HepG2 (cell line): Measurements from ENCODE around the gene SEC61A2. TPM values are rescaled to one million over a fixed set of nuclear protein-coding genes. Genes with fewer than 3 reads are reported as not detected.

Experiments
- DMAP1 ChIP-seq: IDR thresholded peaks from 2 replicates; pipeline ENCODE4 v1.6.1; 2016
- DR1 ChIP-seq: sonication (generic); formaldehyde crosslinking; IDR thresholded peaks from 2 replicates; pipeline ENCODE4 v1.8.0; 2021; ENCODE audit warnings: mild to moderate bottlenecking, missing genetic modification reagents, inconsistent platforms
- FOXM1 ChIP-seq: sonication (generic); formaldehyde crosslinking; IDR thresholded peaks from 2 replicates; pipeline ENCODE4 v1.5.0; 2020; ENCODE audit warnings: missing genetic modification reagents
- GPBP1L1 ChIP-seq: sonication (generic); formaldehyde crosslinking; IDR thresholded peaks from 2 replicates; pipeline ENCODE4 v1.5.0; 2020; ENCODE audit warnings: mild to moderate bottlenecking, missing genetic modification reagents
- MBD4 ChIP-seq: IDR thresholded peaks from 2 replicates; pipeline ENCODE4 v1.6.1; 2012; ENCODE audit warnings: low read length, inconsistent platforms, borderline replicate concordance
- NFIC ChIP-seq: IDR thresholded peaks from 2 replicates; pipeline ENCODE4 v1.6.1; 2012; ENCODE audit warnings: mild to moderate bottlenecking, low read length, inconsistent platforms
- NR2F1 ChIP-seq, 2 experiments: fragments of 450-650 bp in 1 of 2; formaldehyde crosslinking in 1 of 2; IDR thresholded peaks; 2 replicates each; pipeline versions ENCODE4 v1.5.0 to v1.6.1; 2016 to 2020; ENCODE audit warnings: mild to moderate bottlenecking in 1 of 2, missing compliant biosample characterization in 1 of 2, missing genetic modification reagents in 1 of 2, moderate library complexity in 1 of 2
- NR2F2 ChIP-seq: IDR thresholded peaks from 2 replicates; pipeline ENCODE4 v1.6.1; 2012; ENCODE audit warnings: low read depth, inconsistent platforms, borderline replicate concordance
- SAP130 ChIP-seq: IDR thresholded peaks from 2 replicates; pipeline ENCODE4 v1.6.1; 2016; ENCODE audit warnings: low read depth
- SIN3A ChIP-seq: IDR thresholded peaks from 2 replicates; pipeline ENCODE4 v1.6.1; 2011; ENCODE audit warnings: low read depth, mild to moderate bottlenecking, control low read depth, low read length, borderline replicate concordance
- ZBTB38 ChIP-seq: sonication (generic); formaldehyde crosslinking; IDR thresholded peaks from 2 replicates; pipeline ENCODE4 v1.5.1; 2020; ENCODE audit warnings: mild to moderate bottlenecking, missing genetic modification reagents
- ZBTB8A ChIP-seq: sonication (generic); formaldehyde crosslinking; IDR thresholded peaks from 2 replicates; pipeline ENCODE4 v1.4.0; 2020; ENCODE audit warnings: mild to moderate bottlenecking, low read depth, missing genetic modification reagents, borderline replicate concordance
- ZNF142 ChIP-seq: sonication (generic); formaldehyde crosslinking; IDR thresholded peaks from 2 replicates; pipeline ENCODE4 v1.4.0; 2020; ENCODE audit warnings: missing genetic modification reagents
- ZNF253 ChIP-seq: sonication (generic); formaldehyde crosslinking; IDR thresholded peaks from 2 replicates; pipeline ENCODE4 v1.8.0; 2022; ENCODE audit warnings: mild to moderate bottlenecking, missing genetic modification reagents, borderline replicate concordance
- ZNF274 ChIP-seq: sonication (generic); formaldehyde crosslinking; IDR thresholded peaks from 2 replicates; pipeline ENCODE4 v1.5.1; 2020; ENCODE audit warnings: mild to moderate bottlenecking, missing genetic modification reagents
- ZNF326 ChIP-seq: sonication (generic); formaldehyde crosslinking; IDR thresholded peaks from 2 replicates; pipeline ENCODE4 v1.4.0; 2020; ENCODE audit warnings: missing genetic modification reagents, borderline replicate concordance
- ZNF567 ChIP-seq: sonication (generic); formaldehyde crosslinking; IDR thresholded peaks from 2 replicates; pipeline ENCODE4 v1.8.1; 2023; ENCODE audit warnings: mild to moderate bottlenecking, missing genetic modification reagents, borderline replicate concordance
- ZNF672 ChIP-seq: sonication (generic); formaldehyde crosslinking; IDR thresholded peaks from 2 replicates; pipeline ENCODE4 v1.8.1; 2022; ENCODE audit warnings: missing genetic modification reagents
- polyA plus RNA-seq, 8 experiments: library from polyadenylated mRNA; depleted of rRNA in 3 of 8; stranded (reverse) in 7 of 8; unstranded in 1 of 8; fragments of >200 nt; fragmentation: Illumina TruSeq in 4 of 8; extraction: Trizol in 4 of 8; gene quantifications; 2 replicates each; pipeline versions ENCODE4 v1.2.1 to v1.2.3, GENCODE V29; 2011 to 2016; ENCODE audit warnings: low read depth in 4 of 8, missing spikeins in 1 of 8, mixed read lengths in 1 of 8; ENCODE audit not compliant: insufficient read depth in 1 of 8
- total RNA-seq, 5 experiments: library from RNA; depleted of rRNA; stranded (reverse); fragments of >200 nt; fragmentation: Illumina TruSeq; extraction: Trizol; gene quantifications; 2 replicates each; pipeline ENCODE4 v1.2.3, GENCODE V29; 2016; ENCODE audit warnings: low read depth in 1 of 5
- TF ChIP-seq, protein P1 (sequence below): sonication (generic); formaldehyde crosslinking; IDR thresholded peaks from 2 replicates; pipeline ENCODE4 v1.4.0; 2020; ENCODE audit warnings: missing genetic modification reagents
- TF ChIP-seq, protein P2 (sequence below): sonication (generic); formaldehyde crosslinking; IDR thresholded peaks from 2 replicates; pipeline ENCODE4 v1.9.0; 2021; ENCODE audit warnings: missing genetic modification reagents, borderline replicate concordance

Gene SEC61A2
- total and polyA plus RNA-seq, 2 of the 13 experiments (the other 11 are each of a cell fraction or from before 2014, with no cell fraction given), result 5.5 to 7.4 TPM

DNA sequence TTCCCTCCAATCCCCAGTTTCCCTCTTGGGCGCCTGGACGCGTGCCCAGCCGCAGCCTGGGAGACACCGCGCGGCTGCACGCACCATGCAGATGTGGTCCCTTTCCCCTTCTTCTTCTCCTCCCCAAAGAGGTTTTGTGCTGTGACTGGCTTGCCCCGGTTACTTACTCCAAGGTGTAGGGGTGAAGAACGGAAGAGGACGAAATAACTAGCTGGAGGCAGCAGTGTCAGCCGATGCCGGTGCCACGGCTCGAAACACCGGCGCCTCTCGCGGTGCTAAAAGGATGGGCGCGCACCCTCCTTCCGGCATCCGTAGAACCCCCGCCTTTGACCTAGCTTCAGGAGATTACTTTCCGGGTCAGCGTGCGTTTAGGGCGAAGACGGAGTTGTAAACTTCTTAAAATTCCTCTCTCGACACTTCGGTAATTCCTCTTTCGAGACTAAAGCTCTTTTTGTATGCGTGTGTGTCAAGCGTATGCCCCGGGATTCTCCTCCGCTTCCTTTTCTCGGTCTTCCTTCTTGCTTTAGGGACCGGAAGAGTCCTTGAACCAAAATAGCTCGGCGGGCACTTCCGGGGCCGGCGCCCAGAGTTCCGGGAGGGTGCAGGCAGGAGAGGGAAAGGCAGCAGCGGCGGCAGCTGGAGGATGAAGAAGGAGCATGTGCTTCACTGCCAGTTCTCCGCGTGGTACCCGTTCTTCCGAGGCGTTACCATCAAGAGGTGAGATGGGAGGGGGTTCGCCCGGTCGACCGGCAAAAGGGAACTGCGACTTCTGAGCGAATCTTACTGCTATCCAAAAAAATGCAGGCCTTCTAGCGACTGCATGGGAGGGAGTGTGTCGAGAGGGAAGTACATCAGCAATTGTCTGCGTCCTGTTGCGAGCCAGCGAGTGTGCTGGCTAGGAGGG is 66.4 kb downstream of the SEC61A2 start, which contains the start of the genes CDC123 and NUDT5 (continued):
- TF ChIP-seq GPBP1L1 (CRISPR knock-in tag), result no peak
- TF ChIP-seq DR1 (CRISPR knock-in tag), result peak; percentile 18; the same call in 1 of the 2 replicates
- TF ChIP-seq ZBTB38 (CRISPR knock-in tag), result peak; percentile 85
- peak; percentile 85; the same call in 1 of the 2 replicates for TF ChIP-seq SIN3A
- no peak for TF ChIP-seq FOXM1 (CRISPR knock-in tag)
- no peak for TF ChIP-seq ZNF253 (CRISPR knock-in tag)
- no peak for TF ChIP-seq ZNF672 (CRISPR knock-in tag)
- TF ChIP-seq ZNF274 (CRISPR knock-in tag), result peak; percentile 27; the same call in 1 of the 2 replicates
- 0 out of 2 replicates have a peak, but pooled peaks have one; percentile 18 for TF ChIP-seq NFIC
- TF ChIP-seq DMAP1 (CRISPR knock-in tag), result peak; percentile 93
- TF ChIP-seq ZNF142 (CRISPR knock-in tag), result peak; percentile 6; the same call in 1 of the 2 replicates
- no peak for TF ChIP-seq ZNF326
- 0 out of 2 replicates have a peak, but pooled peaks have one; percentile 19 for TF ChIP-seq ZNF567 (CRISPR knock-in tag)
- no peak for TF ChIP-seq NR2F2
- TF ChIP-seq, protein P1, sequence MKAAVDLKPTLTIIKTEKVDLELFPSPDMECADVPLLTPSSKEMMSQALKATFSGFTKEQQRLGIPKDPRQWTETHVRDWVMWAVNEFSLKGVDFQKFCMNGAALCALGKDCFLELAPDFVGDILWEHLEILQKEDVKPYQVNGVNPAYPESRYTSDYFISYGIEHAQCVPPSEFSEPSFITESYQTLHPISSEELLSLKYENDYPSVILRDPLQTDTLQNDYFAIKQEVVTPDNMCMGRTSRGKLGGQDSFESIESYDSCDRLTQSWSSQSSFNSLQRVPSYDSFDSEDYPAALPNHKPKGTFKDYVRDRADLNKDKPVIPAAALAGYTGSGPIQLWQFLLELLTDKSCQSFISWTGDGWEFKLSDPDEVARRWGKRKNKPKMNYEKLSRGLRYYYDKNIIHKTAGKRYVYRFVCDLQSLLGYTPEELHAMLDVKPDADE (CRISPR knock-in tag), result no peak
- no peak for TF ChIP-seq MBD4
- peak; percentile 65; the same call in 1 of the 2 replicates for TF ChIP-seq ZBTB8A (CRISPR knock-in tag)
- TF ChIP-seq, protein P2, sequence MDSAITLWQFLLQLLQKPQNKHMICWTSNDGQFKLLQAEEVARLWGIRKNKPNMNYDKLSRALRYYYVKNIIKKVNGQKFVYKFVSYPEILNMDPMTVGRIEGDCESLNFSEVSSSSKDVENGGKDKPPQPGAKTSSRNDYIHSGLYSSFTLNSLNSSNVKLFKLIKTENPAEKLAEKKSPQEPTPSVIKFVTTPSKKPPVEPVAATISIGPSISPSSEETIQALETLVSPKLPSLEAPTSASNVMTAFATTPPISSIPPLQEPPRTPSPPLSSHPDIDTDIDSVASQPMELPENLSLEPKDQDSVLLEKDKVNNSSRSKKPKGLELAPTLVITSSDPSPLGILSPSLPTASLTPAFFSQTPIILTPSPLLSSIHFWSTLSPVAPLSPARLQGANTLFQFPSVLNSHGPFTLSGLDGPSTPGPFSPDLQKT (CRISPR knock-in tag), result no peak
- peak in 1 of 2 experiments; percentile 62; a peak in 2 of 4 replicates for TF ChIP-seq NR2F1 (CRISPR knock-in tag; IDR thresholded peaks at IDR 0.05)
- TF ChIP-seq SAP130 (CRISPR knock-in tag), result peak; percentile 88
